Activated CD8-positive, alpha-beta memory T cell treated with anti-CD3 and anti-CD28 coated beads, Interleukin-2, amount 50 U/mL, for 48 hours (primary cell): ENCODE measurements around the gene NIN.
"Not testable (repeated sequence)": the region's sequence is repeated elsewhere in the genome, so short reads cannot be mapped to it uniquely, and the experiment has no call there.

Source experiments
- DNase-seq: peaks from one replicate; pipeline ENCODE4 v3.0.0-alpha.2; 2020

NIN gene

GRCh38 chr14:50697659-50698290, 133.2 kb downstream of the NIN start:
- no peak for DNase-seq

GRCh38 chr14:50694260-50694659, 136.7 kb downstream of the NIN start:
- DNase-seq: not testable (repeated sequence)

GRCh38 chr14:50688875-50689274, 142.1 kb downstream of the NIN start:
- DNase-seq: no peak

- DNase-seq: no peak
Observed at GRCh38 chr14:50679674-50680073, 151.3 kb downstream of the NIN start.

GRCh38 chr14:50678163-50678562, 152.8 kb downstream of the NIN start:
- no peak for DNase-seq

- DNase-seq: no peak
Observed at GRCh38 chr14:50677527-50678063, 153.4 kb downstream of the NIN start.

- no peak for DNase-seq
Observed at GRCh38 chr14:50676814-50677516, 154.0 kb downstream of the NIN start.

GRCh38 chr14:50675597-50675996, 155.4 kb downstream of the NIN start:
- no peak for DNase-seq

GRCh38 chr14:50670866-50671256, 160.1 kb downstream of the NIN start:
- no peak for DNase-seq

GRCh38 chr14:50670196-50670865, 160.6 kb downstream of the NIN start:
- no peak for DNase-seq
